ENCODE data around the gene TEX11.
"Not testable (repeated sequence)": the region's sequence is repeated elsewhere in the genome, so short reads cannot be mapped to it uniquely, and the experiment has no call there.

Gene TEX11

GRCh38 chrX:70825366-70825765 is 83.1 kb downstream of the TEX11 start:
- DNase-seq (ENCODE audit: low read depth), result no peak
- no peak overlapping the region for H3K4me3 ChIP-seq (ENCODE audit: low read length)
- TF ChIP-seq, protein P1, sequence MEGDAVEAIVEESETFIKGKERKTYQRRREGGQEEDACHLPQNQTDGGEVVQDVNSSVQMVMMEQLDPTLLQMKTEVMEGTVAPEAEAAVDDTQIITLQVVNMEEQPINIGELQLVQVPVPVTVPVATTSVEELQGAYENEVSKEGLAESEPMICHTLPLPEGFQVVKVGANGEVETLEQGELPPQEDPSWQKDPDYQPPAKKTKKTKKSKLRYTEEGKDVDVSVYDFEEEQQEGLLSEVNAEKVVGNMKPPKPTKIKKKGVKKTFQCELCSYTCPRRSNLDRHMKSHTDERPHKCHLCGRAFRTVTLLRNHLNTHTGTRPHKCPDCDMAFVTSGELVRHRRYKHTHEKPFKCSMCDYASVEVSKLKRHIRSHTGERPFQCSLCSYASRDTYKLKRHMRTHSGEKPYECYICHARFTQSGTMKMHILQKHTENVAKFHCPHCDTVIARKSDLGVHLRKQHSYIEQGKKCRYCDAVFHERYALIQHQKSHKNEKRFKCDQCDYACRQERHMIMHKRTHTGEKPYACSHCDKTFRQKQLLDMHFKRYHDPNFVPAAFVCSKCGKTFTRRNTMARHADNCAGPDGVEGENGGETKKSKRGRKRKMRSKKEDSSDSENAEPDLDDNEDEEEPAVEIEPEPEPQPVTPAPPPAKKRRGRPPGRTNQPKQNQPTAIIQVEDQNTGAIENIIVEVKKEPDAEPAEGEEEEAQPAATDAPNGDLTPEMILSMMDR (conservative IDR thresholded peaks at IDR 0.05; ENCODE audit: low read length), result no peak

GRCh38 chrX:70808942-70809940 is 99.3 kb downstream of the TEX11 start:
- H3K4me3 ChIP-seq (ENCODE audit: low read length), result no peak overlapping the region
- DNase-seq (ENCODE audit: low read depth), result no peak
- TF ChIP-seq, protein P1 (conservative IDR thresholded peaks at IDR 0.05; ENCODE audit: low read length), result no peak

DNA sequence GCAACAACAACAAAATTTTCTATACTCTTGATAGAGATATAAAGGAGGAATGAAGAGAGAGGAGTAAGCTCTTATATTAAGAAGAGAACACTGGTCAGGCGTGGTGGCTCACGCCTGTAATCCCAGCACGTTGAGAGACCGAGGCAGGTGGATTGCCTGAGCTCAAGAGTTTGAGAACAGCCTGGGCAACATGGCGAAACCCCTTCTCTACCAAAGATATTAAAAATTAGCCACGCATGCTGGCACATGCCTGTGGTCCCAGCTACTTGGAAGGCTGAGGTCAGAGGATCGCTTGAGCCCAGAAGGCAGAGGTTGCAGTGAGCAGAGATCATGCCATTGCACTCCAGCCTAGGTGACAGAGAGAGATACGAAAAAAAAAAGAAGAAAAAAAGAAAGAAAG is 102.4 kb downstream of the TEX11 start:
- TF ChIP-seq, protein P1 (conservative IDR thresholded peaks at IDR 0.05; ENCODE audit: low read length), result no peak
- no peak overlapping the region for H3K4me3 ChIP-seq (ENCODE audit: low read length)
- DNase-seq (ENCODE audit: low read depth), result no peak

GRCh38 chrX:70796742-70797141 is 111.8 kb downstream of the TEX11 start:
- DNase-seq (ENCODE audit: low read depth); H3K4me3 ChIP-seq (ENCODE audit: low read length): not testable (repeated sequence)

- TF ChIP-seq, protein P1 (conservative IDR thresholded peaks at IDR 0.05; ENCODE audit: low read length), result no peak
- H3K4me3 ChIP-seq (ENCODE audit: low read length), result no peak overlapping the region
- no peak for DNase-seq (ENCODE audit: low read depth)
Observed at GRCh38 chrX:70774223-70774622, 134.3 kb downstream of the TEX11 start.

GRCh38 chrX:70769659-70770227 is 138.8 kb downstream of the TEX11 start:
- DNase-seq (ENCODE audit: low read depth), result no peak
- no peak overlapping the region for H3K4me3 ChIP-seq (ENCODE audit: low read length)
- TF ChIP-seq, protein P1 (conservative IDR thresholded peaks at IDR 0.05; ENCODE audit: low read length), result peak; percentile 40

DNA sequence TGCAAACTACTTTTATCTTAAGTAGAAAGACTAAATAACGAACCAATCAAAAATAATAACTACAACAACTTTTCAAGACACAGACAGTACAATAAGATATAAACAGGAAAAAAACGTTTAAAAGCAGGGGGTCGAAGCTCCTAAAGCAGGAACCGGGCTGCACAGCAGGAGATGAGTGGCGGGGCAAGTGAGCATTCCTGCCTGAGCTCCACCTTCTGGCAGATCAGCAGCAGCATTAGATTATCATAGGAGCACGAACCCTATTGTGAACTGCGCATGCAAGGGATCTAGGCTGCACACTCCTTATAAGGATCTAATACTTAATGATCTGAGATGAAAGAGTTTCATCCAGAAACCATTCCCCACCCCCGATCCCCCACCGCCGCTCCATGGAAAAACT is 146.2 kb downstream of the TEX11 start:
- H3K4me3 ChIP-seq (ENCODE audit: low read length), result no peak overlapping the region

More for the DNA sequence above, 146.2 kb downstream of the TEX11 start:
- DNase-seq (ENCODE audit: low read depth), result no peak
- TF ChIP-seq, protein P1 (conservative IDR thresholded peaks at IDR 0.05; ENCODE audit: low read length), result no peak

Measured in AG10803 (cell line).